GM18909 (cell line): ENCODE results near the gene PCTP.

Experiments used
- ATAC-seq: cut with Tn5 transposase; IDR thresholded peaks from one replicate; pipeline ENCODE4 v1.9.1; 2021; ENCODE audit warnings: mild to moderate bottlenecking; ENCODE audit not compliant: unreplicated experiment, poor library complexity

The PCTP gene

DNA sequence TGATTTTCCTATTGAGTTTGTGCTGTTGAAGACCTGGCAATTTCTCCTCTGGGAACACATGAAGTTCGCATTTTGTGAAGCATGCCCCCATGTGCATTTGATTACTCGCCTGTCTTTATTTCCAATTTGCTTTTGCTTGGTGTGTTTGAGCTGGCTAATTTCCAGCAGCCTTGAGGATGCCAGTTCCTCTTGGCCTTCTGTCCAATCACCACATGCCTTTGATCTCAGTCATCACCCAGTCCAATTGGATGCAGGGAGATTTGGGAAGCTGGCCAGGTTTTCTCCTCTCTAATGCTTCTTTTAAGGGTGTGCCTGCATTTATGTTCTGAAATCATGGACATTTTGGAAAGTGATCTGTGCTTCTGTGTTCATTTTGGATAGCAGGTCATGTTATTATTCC is 24.4 kb upstream of the PCTP start:
- ATAC-seq, result no peak

DNA sequence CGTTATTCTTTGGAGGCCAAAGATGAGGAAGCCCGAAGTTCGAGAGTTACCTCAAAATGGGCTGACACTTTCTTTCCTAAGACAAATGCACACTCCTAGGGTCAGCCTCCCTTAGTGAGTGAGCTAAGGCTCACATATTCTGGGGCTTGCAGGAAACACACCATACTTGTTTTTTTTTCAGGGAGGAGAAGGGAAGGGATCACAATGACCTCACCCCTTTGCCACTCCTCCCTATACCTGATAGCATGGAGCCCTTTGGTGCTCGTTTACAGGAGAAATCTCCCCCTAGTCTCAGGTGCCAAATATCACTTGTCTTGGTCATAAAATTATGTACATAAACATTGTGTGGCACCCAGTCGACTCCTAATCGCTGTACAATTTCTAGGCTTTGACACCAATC is 23.6 kb upstream of the PCTP start:
- no peak for ATAC-seq

DNA sequence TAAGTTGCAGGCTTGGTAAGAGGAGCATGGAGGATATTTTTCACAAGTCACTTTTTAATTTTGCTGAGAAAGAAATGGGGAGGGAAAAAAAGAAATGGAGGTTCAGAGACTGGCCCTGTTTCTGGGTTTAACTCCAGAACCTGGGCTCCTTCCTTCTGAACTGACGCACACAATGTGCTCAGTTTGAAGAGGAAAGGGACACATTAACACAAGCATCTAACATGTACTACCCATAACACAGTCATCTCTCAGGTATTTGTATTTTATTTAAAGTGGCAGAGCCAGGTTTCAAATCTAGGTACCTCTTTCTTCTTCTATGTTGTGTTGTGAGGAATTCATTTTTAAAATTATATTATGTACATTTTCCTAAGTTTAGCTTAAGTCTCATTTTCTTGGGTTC is 22.9 kb upstream of the PCTP start:
- no peak for ATAC-seq

GRCh38 chr17:55728361-55728760 is 22.5 kb upstream of the PCTP start:
- ATAC-seq, result no peak

- ATAC-seq, result no peak
These were observed 22.0 kb upstream of the PCTP start for GRCh38 chr17:55728833-55729232.

DNA sequence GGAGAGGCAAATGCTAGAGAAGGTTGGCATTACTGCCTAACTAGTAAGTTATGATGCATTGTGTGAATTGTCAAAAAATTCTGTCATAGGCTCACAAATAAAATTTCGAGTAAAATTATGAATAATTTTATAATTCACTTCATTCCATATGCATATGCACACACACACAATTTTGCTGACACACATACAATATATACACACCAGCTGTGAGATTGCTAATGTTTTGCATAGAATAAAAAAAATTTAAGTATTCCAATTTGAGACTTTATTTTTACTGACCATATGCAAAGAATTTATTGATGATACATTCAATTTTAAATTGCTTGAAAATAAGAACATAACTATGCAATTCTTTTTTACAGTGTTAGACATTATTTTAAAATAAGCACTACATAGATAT is 21.4 kb upstream of the PCTP start:
- no peak for ATAC-seq

GRCh38 chr17:55730380-55730779 is 20.5 kb upstream of the PCTP start:
- no peak for ATAC-seq

DNA sequence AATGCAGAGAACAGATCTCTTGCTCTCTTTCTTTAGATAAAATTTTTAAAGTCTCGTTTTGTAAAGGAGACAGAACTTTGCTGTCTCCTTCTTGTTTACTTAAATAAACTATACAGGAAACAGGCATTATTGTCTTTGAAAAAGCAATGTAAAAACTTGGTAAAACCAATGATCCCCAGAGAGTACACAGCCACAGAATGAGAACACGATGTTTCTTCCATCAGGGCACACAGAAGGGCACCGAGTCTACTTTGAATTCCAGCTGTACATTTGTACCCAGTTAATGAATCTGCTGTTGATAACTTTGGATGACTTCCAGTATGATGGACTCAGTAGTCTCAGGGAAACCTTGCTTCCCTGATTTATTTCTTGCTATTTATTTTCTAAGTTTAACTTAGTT is 20.0 kb upstream of the PCTP start:
- ATAC-seq, result no peak

DNA sequence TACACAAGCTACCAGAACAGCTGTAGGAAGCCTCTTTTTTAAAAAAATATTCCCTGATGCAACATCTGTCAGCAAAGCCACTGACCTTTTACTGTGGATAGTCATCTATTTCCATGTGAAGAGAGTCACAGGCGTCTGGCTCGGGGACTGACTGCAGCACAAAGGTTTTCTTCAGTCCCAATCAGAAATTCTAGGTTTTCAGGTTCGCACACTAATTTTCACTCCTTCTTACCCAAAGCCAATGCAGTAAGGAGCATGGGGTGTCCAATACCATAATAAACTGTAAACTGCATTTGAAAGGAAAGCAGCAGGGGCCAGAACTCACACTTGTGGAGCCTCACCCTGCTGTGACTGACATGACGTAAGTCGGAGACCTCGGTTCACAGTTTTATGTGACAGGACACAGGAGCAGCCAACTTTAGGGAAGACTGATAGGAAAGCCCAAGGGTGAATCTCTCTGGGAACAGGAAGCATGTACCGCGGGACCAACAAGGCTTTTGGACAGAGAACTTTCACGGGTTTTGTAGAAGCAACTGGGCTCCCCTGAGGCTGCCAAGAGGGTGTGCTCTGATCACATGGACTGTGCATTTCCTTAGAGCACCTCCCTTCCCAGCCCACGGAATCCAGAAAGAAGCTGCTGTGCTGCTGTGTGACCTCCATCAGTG is 19.1 kb upstream of the PCTP start:
- ATAC-seq, result no peak

GRCh38 chr17:55734128-55734781 is 16.6 kb upstream of the PCTP start:
- ATAC-seq, result no peak

GRCh38 chr17:55735731-55736405 is 15.0 kb upstream of the PCTP start:
- peak; percentile 50 for ATAC-seq

- ATAC-seq, result no peak
These were observed 12.8 kb upstream of the PCTP start for GRCh38 chr17:55737976-55738501.

- no peak for ATAC-seq
These were observed 10.1 kb upstream of the PCTP start for GRCh38 chr17:55740511-55741355.

DNA sequence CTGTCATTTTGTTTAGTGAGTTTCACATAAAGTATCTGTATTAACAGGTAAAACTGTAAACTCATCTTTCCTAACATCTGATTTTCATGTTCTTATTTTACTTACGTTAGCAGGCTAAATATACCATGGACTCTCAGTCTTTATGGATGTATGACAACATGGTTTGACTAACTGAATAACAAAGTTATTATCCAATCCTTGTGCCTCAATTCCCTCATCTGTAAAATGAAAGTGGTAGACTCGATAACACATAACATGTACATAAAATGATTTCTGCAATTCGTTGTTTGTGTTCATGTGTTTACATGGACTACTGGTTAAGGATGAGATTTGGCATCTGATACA is 9.5 kb upstream of the PCTP start:
- no peak for ATAC-seq

GRCh38 chr17:55742272-55743102 is 8.4 kb upstream of the PCTP start:
- ATAC-seq, result peak; percentile 92

- ATAC-seq, result peak; percentile 38
These were observed 7.7 kb upstream of the PCTP start for GRCh38 chr17:55743103-55743679.

- ATAC-seq, result no peak
These were observed 5.6 kb upstream of the PCTP start for GRCh38 chr17:55745258-55745657.

DNA sequence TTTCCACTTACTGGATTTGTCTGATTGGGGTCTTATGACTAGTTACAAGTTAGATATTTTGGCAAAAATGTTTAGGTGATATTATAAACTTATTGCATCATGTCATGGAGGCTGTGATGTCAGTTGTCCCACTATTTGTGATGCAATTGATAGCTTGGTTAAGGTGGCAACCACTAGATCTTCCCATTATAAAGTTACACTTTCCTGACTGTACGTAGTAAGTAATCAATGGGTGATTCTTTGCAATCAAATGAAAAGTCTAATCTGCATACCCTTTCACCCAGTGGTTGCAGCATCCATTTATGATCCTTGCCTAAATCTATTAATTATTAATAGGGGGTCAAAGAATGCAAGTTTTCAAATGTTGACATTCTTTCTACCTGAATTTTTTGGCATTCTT is 4.4 kb upstream of the PCTP start:
- no peak for ATAC-seq

- ATAC-seq, result no peak
These were observed 3.6 kb upstream of the PCTP start for GRCh38 chr17:55747209-55747608.

- no peak for ATAC-seq
These were observed 2.0 kb upstream of the PCTP start for GRCh38 chr17:55748841-55749240.
